HepG2 (cell line): ENCODE data around the gene THAP6. TPM values are rescaled to one million over a fixed set of nuclear protein-coding genes. Genes with fewer than 3 reads are reported as not detected.

ENCODE experiments used
- ARID2 ChIP-seq: sonication (generic); formaldehyde crosslinking; IDR thresholded peaks from 2 replicates; pipeline ENCODE4 v1.8.1; 2022; ENCODE audit warnings: mild to moderate bottlenecking, missing genetic modification reagents, borderline replicate concordance
- CBX1 ChIP-seq: IDR thresholded peaks from one replicate; pipeline ENCODE4 v1.6.1; 2016; ENCODE audit warnings: antibody characterized with exemption, low read depth
- DDIT3 ChIP-seq: sonication (generic); formaldehyde crosslinking; IDR thresholded peaks from 2 replicates; pipeline ENCODE4 v1.4.0; 2020; ENCODE audit warnings: mild to moderate bottlenecking, missing genetic modification reagents
- EED ChIP-seq: sonication (generic); formaldehyde crosslinking; IDR thresholded peaks from 2 replicates; pipeline ENCODE4 v1.5.0; 2020; ENCODE audit warnings: mild to moderate bottlenecking, missing genetic modification reagents
- HNF4G ChIP-seq, 2 experiments: sonication (generic) in 1 of 2; formaldehyde crosslinking in 1 of 2; IDR thresholded peaks; 2 replicates each; pipeline versions ENCODE4 v1.4.0 to v1.6.1; 2011 to 2020; ENCODE audit warnings: borderline replicate concordance in 2 of 2, low read depth in 2 of 2, mild to moderate bottlenecking in 2 of 2, low read length in 1 of 2, missing genetic modification reagents in 1 of 2, moderate library complexity in 1 of 2
- KAT2B ChIP-seq: fragments of 150-350 bp; IDR thresholded peaks from 2 replicates; pipeline ENCODE4 v1.6.1; 2014; ENCODE audit warnings: low read depth, low read length, borderline replicate concordance
- MYC ChIP-seq: sonication (generic); formaldehyde crosslinking; IDR thresholded peaks from 2 replicates; pipeline ENCODE4 v1.9.0; 2021; ENCODE audit warnings: missing genetic modification reagents, borderline replicate concordance
- NR2C2 ChIP-seq: sonication (generic); formaldehyde crosslinking; IDR thresholded peaks from 2 replicates; pipeline ENCODE4 v1.4.0; 2020; ENCODE audit warnings: missing genetic modification reagents, mild to moderate bottlenecking, moderate library complexity, borderline replicate concordance
- POLR2AphosphoS5 ChIP-seq: IDR thresholded peaks from 2 replicates; pipeline ENCODE4 v1.6.1; 2012; ENCODE audit warnings: low read depth, low read length
- SMYD3 ChIP-seq: sonication (generic); formaldehyde crosslinking; IDR thresholded peaks from 2 replicates; pipeline ENCODE4 v1.8.1; 2023; ENCODE audit warnings: mild to moderate bottlenecking, missing genetic modification reagents
- ZNF230 ChIP-seq: sonication (generic); formaldehyde crosslinking; IDR thresholded peaks from 2 replicates; pipeline ENCODE4 v1.4.0; 2020; ENCODE audit warnings: mild to moderate bottlenecking, missing genetic modification reagents
- ZNF256 ChIP-seq: sonication (generic); formaldehyde crosslinking; conservative IDR thresholded peaks from 2 replicates; pipeline ENCODE4 v1.4.0; 2020; ENCODE audit warnings: missing genetic modification reagents
- ZNF33B ChIP-seq: sonication (generic); formaldehyde crosslinking; IDR thresholded peaks from 2 replicates; pipeline ENCODE4 v1.5.1; 2020; ENCODE audit warnings: mild to moderate bottlenecking, missing genetic modification reagents
- ZNF703 ChIP-seq: sonication (generic); formaldehyde crosslinking; IDR thresholded peaks from 2 replicates; pipeline ENCODE4 v1.5.1; 2020; ENCODE audit warnings: missing genetic modification reagents, mild to moderate bottlenecking, moderate library complexity, borderline replicate concordance
- ZNF792 ChIP-seq: IDR thresholded peaks from 2 replicates; pipeline ENCODE4 v1.6.1; 2016
- polyA plus RNA-seq, 8 experiments: library from polyadenylated mRNA; depleted of rRNA in 3 of 8; stranded (reverse) in 7 of 8; unstranded in 1 of 8; fragments of >200 nt; fragmentation: Illumina TruSeq in 4 of 8; extraction: Trizol in 4 of 8; gene quantifications; 2 replicates each; pipeline versions ENCODE4 v1.2.1 to v1.2.3, GENCODE V29; 2011 to 2016; ENCODE audit warnings: low read depth in 4 of 8, missing spikeins in 1 of 8, mixed read lengths in 1 of 8; ENCODE audit not compliant: insufficient read depth in 1 of 8
- total RNA-seq, 5 experiments: library from RNA; depleted of rRNA; stranded (reverse); fragments of >200 nt; fragmentation: Illumina TruSeq; extraction: Trizol; gene quantifications; 2 replicates each; pipeline ENCODE4 v1.2.3, GENCODE V29; 2016; ENCODE audit warnings: low read depth in 1 of 5
- TF ChIP-seq, protein P1 (sequence below): sonication (generic); formaldehyde crosslinking; IDR thresholded peaks from 2 replicates; pipeline ENCODE4 v1.8.1; 2023; ENCODE audit warnings: mild to moderate bottlenecking, missing genetic modification reagents
- TF ChIP-seq, protein P2 (sequence below): sonication (generic); formaldehyde crosslinking; IDR thresholded peaks from 2 replicates; pipeline ENCODE4 v1.4.0; 2020; ENCODE audit warnings: missing genetic modification reagents

Gene THAP6
- total and polyA plus RNA-seq, 2 of the 13 experiments (the other 11 are each of a cell fraction or from before 2014, with no cell fraction given) = 9.3 to 14.7 TPM

DNA sequence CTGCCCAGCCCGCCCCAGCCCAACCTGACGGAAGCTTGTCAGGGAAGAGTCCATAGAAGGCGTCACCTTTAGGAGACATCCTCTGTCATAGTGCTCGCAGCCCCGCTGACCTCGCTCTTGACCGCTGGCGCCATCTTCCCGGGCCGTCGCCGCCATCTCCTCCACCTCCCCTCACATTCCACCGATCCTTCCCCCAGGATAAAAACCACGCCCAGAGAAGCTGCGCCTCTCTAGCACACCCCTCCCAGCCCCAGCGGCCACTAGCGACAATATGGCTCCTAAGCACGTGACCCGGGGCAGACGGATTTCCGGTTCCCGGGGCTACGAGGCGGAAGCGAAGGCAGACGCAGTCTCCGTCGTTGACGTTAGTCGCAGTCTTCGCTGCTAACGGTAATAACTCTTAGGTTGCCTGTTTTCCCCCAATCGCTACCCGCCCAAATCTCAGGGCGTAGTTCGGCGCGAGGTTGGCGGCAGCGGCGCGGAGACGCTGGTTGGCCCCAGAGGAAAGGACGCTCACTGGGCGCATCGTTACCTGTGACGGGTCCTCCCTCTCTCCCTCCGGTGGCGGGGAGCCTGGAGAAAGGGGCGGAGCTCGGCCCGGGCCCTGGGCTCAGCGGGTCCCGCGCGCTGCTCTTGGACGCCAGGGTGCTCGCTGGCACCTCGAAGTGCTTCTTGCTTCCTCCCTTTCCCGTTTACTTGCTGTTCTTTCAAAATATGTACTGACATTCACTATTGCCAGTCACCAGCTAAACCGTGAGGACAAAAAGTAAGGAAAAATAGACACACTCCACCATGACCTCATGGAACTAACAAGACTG, at the start of gene THAP6, which contains the start of gene RCHY1 (continued):
- TF ChIP-seq, protein P1, sequence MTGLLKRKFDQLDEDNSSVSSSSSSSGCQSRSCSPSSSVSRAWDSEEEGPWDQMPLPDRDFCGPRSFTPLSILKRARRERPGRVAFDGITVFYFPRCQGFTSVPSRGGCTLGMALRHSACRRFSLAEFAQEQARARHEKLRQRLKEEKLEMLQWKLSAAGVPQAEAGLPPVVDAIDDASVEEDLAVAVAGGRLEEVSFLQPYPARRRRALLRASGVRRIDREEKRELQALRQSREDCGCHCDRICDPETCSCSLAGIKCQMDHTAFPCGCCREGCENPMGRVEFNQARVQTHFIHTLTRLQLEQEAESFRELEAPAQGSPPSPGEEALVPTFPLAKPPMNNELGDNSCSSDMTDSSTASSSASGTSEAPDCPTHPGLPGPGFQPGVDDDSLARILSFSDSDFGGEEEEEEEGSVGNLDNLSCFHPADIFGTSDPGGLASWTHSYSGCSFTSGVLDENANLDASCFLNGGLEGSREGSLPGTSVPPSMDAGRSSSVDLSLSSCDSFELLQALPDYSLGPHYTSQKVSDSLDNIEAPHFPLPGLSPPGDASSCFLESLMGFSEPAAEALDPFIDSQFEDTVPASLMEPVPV (CRISPR knock-in tag) = 0 out of 2 replicates have a peak, but pooled peaks have one; percentile 76
- no peak for TF ChIP-seq KAT2B
- peak; percentile 87; the same call in 1 of the 2 replicates for TF ChIP-seq ARID2 (CRISPR knock-in tag)
- TF ChIP-seq ZNF792 (CRISPR knock-in tag) = peak; percentile 56; the same call in 1 of the 2 replicates
- no peak for TF ChIP-seq ZNF703 (CRISPR knock-in tag)
- TF ChIP-seq MYC (CRISPR knock-in tag) = peak; percentile 80; the same call in 1 of the 2 replicates
- no peak for TF ChIP-seq ZNF256 (CRISPR knock-in tag)
- TF ChIP-seq HNF4G (IDR thresholded peaks at IDR 0.05; ENCODE audit: borderline replicate concordance, low read depth, low read length) = no peak
- no peak; the same call in 1 of the 2 replicates for TF ChIP-seq HNF4G (CRISPR knock-in tag; IDR thresholded peaks at IDR 0.05; ENCODE audit: borderline replicate concordance, low read depth)
- TF ChIP-seq SMYD3 (CRISPR knock-in tag) = peak; percentile 54; the same call in 1 of the 2 replicates
- TF ChIP-seq POLR2AphosphoS5 = peak; percentile 98
- TF ChIP-seq NR2C2 (CRISPR knock-in tag) = peak; percentile 88
- peak; percentile 63 for TF ChIP-seq ZNF230 (CRISPR knock-in tag)
- TF ChIP-seq ZNF33B (CRISPR knock-in tag) = no peak
- 0 out of 2 replicates have a peak, but pooled peaks have one; percentile 86 for TF ChIP-seq EED (CRISPR knock-in tag)
- TF ChIP-seq, protein P2, sequence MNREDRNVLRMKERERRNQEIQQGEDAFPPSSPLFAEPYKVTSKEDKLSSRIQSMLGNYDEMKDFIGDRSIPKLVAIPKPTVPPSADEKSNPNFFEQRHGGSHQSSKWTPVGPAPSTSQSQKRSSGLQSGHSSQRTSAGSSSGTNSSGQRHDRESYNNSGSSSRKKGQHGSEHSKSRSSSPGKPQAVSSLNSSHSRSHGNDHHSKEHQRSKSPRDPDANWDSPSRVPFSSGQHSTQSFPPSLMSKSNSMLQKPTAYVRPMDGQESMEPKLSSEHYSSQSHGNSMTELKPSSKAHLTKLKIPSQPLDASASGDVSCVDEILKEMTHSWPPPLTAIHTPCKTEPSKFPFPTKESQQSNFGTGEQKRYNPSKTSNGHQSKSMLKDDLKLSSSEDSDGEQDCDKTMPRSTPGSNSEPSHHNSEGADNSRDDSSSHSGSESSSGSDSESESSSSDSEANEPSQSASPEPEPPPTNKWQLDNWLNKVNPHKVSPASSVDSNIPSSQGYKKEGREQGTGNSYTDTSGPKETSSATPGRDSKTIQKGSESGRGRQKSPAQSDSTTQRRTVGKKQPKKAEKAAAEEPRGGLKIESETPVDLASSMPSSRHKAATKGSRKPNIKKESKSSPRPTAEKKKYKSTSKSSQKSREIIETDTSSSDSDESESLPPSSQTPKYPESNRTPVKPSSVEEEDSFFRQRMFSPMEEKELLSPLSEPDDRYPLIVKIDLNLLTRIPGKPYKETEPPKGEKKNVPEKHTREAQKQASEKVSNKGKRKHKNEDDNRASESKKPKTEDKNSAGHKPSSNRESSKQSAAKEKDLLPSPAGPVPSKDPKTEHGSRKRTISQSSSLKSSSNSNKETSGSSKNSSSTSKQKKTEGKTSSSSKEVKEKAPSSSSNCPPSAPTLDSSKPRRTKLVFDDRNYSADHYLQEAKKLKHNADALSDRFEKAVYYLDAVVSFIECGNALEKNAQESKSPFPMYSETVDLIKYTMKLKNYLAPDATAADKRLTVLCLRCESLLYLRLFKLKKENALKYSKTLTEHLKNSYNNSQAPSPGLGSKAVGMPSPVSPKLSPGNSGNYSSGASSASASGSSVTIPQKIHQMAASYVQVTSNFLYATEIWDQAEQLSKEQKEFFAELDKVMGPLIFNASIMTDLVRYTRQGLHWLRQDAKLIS (CRISPR knock-in tag) = no peak
- TF ChIP-seq DDIT3 (CRISPR knock-in tag) = no peak
- TF ChIP-seq CBX1 = peak; percentile 88
